ENCODE results near the gene SERTAD1.
A peak's percentile ranks its signal among the peaks of the same experiment; 100 is the strongest.

DNA sequence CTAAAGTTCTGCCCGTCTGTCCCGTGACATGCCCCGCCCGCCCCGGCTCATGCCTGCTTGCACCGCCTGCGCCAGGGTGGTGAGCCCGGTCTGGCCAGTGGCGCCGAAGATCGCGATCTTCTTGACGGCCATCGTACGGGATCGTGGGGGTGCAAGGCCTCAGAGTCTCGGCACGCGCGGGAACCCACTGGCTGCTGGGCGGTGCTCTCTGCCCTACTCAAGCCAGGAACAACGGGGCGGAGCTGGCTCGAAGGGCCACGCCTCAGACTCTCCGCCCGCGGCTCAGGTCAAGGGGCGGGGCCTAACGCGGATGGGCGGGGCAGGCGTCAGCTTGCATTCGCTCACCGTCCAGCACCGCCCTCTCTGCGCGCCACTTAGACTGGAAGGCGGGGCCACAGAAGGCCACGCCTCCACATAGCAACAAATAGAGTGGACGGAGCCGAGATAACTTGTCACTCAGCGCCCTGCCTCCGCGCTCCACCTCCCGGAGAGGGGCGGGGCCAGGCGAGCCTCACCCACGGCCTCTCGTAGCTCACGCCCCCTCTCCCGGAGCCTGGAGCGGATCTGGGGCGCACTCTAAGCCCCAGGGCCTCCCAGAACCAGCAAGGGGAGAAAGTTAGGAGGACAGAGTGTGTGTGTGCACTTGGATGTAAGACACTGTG lies 39.9 kb upstream of the SERTAD1 start, which contains the start of gene BLVRB:
- TF ChIP-seq GATA1 (IDR thresholded peaks at IDR 0.05; ENCODE audit: low read depth, low read length) (no peak), POLR2A (IDR thresholded peaks at IDR 0.05; ENCODE audit: low read length) (peak; percentile 93)
